HG03097 (cell line): ENCODE data around the gene CHST4.
"Not testable (repeated sequence)": the region's sequence is repeated elsewhere in the genome, so short reads cannot be mapped to it uniquely, and the experiment has no call there.

ENCODE experiments used
- ATAC-seq: cut with Tn5 transposase; IDR thresholded peaks from one replicate; pipeline ENCODE4 v1.9.1; 2021; ENCODE audit not compliant: unreplicated experiment, low FRiP score

The CHST4 gene

DNA sequence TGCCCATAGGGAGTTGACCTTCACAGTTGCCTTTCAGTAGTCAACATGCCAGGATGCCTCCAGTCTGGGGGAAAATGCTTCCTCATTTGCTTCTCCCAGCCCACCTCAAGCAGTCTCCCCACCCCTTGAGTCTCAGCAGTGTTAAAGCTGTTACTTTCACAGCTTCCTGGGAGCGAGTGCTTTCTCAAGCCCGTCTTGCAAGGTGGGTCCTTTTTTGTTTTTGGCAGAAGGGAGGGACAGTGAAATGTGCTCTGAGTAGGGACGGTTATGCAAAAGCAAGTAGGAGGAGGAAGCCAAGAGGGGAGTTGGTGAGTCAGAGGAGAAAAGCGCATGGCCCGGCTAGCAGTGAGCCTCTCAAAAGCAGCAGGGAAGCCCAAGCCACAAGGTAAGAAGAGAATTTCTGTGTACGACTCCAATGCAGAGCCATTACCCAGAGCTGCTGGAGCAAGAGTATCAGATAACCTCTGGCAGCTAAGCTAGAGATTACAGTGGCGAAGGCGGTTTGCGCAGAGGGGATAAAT is at the start of gene CHST4:
Gene CHST4 (plus strand): TSS at position 316 of the 521 bp plus-strand sequence. CDS start 10,252 bp downstream, outside the sequence.
- no peak for ATAC-seq

DNA sequence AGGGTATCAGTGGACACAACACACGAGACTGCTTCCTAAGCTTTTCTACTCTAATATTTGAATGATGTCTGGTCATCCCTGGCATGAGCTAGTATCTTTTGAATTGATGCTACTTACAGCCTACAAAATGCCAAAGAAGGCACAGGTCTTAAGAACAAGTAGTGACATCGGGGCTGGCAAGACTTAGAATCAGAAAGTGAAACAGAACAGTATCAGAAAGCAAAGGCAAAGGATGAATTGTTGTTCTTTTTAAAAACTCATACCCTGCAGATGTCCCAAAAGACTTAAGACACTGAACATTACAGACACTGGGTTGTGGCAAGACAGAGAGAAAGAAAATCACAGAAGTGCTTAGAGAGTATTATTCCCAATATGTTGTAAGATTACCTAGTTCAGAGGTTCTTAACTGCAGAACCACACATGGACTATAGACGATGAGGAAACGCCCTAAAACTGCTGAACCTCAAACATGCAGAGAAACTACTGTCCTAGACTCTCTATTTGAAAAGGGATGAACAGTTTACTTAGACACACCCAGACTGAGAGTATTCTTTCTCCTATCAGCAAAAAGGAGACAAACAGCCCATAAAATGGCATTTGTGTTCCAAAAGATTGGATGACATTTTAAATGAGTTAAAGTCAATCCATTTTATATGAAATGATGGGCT is 49.6 kb upstream of the CHST4 start:
- no peak for ATAC-seq

DNA sequence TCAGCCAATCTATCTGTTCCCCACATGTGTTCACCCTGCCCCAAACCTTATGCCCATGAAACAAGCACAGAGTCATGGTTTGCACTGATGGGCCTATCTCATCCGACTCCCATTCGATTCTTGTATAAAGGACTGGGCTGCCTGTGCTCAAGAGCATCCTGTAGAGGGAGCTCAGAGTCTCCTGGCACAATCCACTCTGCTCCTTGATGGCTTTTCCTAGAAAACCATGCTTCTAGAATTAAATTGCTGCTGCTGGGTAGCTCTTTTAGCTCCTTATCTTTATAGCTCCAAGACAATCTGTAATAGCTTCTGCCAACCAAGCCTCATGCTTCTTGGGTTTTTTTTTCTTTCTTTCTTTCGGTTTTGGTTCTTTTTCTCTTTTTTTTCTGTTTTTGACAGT is 46.8 kb upstream of the CHST4 start:
- ATAC-seq = no peak

DNA sequence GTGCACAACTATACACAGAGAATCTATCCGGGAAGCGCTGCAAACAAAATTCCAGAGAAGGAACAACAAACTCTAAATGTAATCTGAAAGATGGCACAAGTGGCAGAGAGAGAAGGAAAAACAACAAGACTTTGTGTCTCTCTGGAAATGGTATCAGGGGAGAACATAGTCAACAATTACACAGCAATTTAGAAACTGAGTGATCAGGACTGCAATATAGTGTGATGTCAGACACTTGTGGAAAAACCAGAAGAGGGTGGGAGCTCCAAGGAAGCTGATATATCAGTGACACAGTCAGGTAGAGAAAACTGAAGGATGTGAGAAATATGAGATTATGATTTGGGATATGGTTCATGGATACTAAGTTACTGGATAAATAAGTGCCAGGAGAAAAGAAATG is 45.3 kb upstream of the CHST4 start:
- no peak for ATAC-seq

DNA sequence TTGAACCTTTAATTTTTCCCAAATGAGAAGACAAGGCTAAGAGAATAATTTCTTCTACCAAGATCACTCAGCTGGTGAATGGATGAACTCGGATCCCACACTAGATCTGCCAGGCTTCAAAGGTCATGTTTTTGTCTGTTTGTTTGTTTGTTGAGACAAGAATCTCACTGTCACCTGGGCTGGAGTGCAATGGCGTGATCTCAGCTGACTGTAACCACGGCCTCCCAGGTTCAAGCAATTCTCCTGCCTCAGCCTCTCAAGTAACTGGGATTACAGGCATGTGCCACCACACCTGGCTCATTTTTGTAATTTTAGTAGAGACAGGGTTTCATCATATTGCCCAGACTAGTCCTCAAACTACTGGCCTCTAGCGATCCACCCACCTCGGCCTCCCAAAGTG is 43.7 kb upstream of the CHST4 start:
- ATAC-seq = no peak

DNA sequence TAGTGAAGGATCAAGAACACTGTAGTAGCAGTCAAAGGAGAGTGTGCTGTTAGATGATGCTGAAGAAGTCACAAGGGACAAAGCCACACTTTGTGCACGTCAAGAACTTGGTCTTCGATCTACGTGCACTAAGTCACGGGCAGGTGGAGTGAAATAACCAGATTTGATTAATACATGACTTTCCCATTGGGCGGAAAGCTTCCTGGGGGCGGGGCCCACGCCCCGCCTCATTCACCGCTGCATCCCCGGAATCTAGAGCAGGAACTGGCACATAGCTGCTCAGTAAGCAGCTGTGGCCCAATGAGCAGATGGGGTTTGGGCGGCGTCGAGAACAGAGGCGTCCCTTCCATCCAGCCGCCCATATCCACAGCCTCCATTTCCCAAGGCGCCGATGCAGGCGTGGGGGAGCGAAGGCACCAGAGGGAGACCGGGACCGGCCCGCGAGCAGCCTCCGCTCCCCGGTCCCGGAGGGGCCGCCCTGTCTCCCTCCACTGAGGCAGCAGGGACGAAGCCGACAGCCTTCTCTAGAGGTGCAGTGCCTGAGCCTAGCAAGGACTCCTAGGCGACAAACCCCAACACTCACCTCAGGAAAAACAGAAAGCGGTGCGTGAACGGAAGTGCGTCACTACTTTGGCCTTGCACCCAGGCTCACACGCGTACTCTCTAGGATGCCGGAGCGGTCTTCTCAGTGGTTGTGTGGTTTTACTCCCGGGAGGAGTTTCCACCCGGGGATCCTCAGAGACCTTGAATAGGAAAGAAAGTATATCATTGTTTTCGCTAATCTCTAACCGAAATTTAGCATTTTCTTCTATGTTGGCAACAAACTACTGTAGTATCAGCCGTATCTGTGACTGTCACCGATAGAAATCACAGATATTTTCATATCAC is 42.0 kb upstream of the CHST4 start:
- peak; percentile 92 for ATAC-seq

DNA sequence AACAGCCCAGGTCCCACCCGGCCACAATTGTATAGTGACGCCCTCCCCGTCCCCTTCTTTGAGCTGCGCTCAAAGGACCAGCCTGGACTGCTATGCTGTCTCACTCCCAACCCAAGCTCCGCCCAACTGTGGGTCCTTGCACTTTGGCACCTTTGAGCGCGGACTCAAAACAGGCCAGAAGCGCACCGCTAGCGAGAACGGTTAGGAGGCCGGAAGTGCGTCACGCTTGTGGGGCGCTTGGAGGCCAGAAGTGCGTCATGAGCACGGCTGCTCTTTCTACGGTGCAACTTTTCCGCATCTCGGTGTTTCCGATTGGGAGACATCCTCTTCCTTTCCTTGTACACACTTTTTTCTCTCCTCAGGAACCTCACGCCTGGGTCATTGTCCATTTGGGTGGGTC is 37.1 kb upstream of the CHST4 start, which contains the start of gene ZNF19:
Gene ZNF19 (minus strand): TSS at position 203 of the 400 bp plus-strand sequence. CDS start 7,210 bp downstream, outside the sequence.
- ATAC-seq = no peak

DNA sequence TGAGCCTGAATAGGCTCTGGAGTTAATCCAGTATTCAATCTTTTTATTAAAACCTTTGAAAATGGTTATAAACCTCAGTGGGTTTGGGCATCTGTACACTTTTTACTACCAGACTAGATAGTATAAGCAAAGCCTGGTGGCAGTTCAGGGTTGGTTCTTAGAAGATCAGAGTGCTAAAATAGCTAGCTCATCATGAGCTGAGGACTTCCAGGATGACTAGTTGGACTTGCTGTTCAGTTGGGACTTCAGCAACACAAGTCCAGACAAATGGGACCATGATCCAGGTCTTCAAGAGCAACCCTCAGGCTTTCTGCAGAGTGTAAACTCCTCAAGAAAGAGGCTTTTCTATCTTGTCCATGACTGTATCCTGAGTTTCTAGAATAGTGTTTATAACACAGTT is 35.9 kb upstream of the CHST4 start:
- ATAC-seq = no peak

DNA sequence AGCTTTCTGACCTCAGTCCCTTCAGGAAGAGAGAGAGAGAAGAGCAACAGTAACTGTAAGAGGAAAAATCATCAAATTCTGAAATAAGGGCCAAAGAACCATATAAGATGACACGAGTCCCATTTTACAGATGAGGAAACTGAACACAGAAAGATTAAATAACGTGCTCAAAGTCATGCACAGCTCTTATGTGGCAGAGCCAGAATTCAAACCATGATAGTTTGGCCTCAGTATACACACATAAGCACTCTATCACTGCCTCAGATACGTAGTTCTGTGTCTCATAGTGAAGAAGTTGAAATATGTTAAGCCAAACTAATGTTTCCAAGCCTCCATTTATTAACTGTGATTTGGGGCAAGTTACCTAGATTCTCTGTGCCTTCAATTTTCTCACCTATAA is 35.2 kb upstream of the CHST4 start:
- no peak for ATAC-seq

DNA sequence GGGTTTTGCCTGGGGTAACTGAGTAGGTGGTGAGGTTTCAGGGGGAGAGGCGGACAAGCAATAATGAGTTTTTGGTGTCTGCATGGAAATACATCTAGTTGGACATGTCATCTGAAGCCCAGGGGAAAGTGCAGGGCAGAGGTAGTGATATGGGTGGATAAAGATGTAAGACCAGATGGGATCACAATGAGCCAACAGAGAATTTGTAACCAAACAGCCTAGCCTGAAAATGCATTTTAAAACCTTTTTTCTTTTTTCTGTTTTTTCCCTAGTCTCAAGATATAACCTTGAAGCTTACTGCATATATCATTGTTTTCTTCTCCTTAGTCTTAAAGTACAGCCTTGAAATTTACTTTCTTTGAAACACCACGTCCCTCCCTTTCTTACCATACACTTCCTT is 33.4 kb upstream of the CHST4 start:
- no peak for ATAC-seq

DNA sequence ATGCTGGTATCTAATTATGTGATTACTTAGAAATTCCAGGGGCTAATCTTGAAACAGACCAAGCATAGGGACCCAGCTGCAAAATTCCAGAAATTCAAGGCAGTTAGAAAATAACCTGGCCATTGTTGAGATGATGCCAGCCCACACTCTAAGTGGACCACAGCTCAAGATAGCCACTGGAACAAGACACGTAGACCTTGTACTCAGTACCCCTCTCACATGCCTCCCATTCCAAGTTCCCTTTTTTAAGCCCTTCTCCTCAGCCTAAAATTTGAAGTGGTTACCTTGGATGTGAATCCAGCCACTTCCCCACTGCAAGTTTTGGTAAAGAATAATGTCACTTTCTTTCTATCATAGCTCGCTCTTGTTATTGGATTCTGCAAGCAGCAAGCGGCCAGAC is 33.0 kb upstream of the CHST4 start:
- ATAC-seq = no peak

DNA sequence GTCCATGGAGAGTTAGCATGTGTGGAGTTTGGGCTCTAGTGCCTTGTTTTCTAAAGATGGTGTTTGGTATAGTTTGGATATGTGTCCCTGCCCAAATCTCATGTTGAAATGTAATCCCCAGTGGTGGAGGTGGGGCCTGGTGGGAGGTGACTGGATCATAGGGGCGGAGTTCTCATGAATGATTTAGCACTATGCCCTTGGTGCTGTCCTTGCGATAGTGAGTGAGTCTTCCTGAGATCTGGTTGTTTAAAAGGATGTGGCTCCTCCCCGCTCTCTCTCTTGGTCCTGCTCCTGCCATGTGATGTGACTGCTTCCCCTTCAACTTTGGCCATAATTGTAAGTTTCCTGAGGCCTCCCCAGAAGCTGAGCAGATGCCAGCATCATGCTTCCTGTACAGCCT is 28.2 kb upstream of the CHST4 start:
- ATAC-seq = no peak

DNA sequence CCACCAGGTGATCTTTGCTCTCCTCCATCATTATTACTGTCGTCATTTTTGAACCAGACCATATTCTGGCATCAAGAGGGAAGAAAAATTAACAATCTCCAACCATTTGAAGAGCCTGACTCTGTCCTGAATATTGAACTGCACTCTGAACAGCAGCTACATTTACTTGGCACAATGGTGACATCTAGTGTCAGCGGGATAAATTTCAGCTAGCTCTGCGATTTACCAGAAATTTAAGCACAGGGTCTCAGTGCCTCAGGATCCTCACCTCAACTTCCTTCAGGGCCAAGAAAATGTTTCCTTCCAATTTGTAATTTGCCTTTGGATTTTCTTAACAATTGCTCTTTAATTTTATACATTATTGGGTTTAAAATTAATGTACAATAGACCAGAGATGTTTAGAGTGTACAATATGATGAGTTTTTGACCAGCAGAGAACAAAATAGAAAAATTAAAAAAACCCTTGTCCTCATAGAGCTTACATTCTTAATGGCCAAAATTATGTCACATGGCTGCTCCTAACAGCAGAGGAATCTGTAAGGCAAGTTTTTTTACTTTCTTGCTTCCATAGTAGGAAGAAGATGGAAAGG is 26.4 kb upstream of the CHST4 start:
- ATAC-seq = no peak

DNA sequence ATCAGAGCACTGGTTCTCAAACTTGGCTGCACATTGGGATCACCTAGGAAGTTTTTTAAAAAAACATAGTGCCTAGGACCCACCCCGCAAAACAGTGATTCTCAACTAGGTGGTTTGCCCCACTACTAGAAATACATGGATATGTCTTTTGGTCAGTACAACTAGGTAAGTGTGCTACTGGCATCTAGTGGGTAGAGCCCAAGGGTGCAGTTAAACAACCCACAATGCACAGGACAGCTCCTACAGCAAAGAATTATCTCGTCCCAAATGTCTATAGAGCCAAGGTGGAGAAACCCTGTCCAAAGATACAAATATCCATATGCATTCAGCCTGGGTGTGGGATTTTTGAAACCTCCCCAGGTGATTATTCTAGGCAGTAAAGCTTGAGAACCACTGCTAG is 25.3 kb upstream of the CHST4 start:
- no peak for ATAC-seq

DNA sequence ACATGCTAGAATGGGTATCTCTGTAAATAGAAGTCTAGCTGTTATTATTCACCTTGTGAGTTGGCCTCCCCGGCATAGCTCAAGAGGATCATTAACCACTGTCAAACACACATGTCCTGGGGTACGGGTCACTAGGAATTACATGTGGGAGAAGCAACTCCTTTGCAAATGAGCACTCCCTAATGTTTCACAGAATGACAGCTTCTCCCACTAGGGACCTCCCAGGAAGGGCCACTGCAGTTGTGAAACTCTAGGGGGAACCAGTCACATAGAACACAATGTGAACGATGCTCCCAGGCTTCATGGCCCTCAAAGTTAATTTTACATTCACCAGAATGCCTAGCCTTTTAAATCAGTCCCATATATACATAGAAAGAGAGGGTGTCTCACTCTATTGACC is 24.7 kb upstream of the CHST4 start:
- no peak for ATAC-seq

DNA sequence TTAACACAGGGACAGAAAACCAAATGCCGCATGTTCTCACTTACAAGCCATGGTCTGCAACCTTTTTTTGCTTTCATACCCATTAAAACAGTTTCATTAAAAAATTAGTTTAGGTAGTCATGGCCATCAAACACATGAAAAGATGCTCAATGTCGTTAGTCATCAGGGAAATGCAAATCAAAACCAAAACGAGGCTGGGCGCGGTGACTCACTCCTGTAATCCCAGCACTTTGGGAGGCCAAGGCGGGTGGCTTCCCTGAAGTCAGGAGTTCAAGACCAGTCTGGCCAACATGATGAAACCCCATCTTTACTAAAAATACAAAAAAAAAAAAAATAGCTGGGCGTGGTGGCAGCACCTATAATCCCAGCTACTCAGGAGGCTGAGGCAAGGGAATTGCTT is 22.2 kb upstream of the CHST4 start:
- not testable (repeated sequence) for ATAC-seq

DNA sequence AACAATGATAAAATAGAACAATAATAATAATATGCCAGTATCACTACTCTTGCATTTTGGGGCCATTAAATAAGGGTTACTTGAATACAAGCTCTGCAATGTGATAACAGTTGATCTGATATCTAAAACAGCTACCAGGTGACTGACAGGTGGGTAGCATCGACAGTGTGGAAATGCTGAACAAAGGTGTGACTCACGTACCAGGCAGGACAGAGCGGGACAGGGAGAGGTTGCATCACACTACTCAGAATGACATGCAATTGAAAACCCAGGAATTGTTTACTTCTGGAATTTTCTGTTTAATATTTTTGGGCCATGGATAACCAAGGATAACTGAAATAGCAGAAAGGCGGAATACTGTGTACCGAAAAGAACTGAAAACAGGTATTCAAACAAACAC is 21.3 kb upstream of the CHST4 start:
- no peak for ATAC-seq

DNA sequence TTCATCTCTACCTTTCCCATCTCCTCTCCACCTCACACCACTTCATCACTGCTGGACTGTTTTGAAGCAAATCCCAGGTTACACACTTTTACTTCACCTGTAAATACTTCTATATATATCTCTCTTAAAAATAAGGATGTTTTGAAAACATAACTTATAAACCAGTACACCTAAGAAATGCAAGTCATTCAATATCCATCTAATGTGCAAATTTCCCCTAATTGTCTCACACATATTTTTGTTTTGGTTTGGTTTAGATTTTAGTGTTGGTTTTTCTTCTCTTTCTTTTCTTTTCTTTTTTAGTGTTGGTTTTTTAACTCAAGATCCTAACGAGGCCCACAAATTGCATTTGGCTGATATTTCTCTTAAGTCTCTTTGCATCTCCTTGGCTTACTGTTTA is 19.2 kb upstream of the CHST4 start:
- ATAC-seq = no peak

DNA sequence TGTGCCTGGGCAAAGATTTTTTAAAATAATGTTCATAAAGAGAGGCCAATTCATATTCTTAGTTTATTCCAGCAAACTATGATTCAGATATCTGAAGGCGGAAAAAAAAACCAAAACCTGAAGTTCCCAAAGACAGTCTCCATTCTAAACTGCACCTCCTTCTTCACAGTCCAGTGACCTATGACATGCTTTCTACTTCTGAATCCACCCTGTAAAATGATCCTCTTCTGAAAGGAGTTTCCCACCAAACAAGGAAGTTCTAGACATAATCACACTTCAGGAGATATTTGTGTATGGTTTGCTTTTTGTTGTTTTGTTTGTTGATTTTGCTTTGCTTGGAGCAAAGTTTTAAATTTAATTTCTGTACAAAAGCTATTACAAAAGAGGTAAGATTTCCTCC is 12.9 kb upstream of the CHST4 start:
- ATAC-seq = no peak

DNA sequence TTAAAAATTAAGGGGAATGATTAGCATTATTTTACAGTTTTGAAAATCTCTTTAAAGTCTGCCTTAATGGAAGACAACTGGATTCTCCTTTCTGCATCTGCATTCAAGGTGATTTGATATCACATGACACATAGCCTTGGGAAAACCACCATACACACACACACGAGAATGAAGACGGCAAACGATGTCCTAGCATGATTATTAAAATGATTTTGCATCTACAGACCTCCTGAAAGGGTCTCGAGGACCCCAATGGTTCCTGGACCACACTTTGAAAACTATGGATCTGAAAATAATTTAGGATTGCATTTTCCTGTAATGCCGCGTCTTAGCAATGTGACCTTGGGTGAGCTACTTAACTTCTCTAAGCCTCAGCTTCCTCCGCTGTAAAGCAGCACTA is 11.8 kb upstream of the CHST4 start:
- no peak for ATAC-seq

DNA sequence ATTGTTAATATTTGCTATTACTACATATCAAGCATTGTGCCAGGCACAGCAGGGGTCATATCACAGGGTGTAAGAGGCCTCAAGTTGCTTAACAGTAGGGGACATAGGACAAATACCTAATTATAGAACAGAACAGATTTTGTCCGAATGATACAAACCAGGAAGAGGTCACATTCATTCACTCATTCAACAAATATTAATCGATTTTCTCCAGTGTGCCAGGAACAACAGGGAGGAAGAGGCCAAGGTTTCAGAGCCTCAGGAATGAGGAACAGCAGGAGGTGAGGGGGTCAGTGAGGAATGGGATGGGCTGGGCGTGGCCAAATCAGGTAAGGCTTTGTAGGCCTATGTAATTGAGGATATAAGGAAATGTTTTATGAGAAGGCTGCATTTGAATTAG is 11.2 kb upstream of the CHST4 start:
- no peak for ATAC-seq
